ENCODE measurements around the gene GNRHR. TPM values are rescaled to one million over a fixed set of nuclear protein-coding genes. Genes with fewer than 3 reads are reported as not detected.
A peak's percentile ranks its signal among the peaks of the same experiment; 100 is the strongest.

The GNRHR gene
- total RNA-seq, 1 donor from 2014 or later = not detected

- no peaks in the 10 kb centered on the region for H3K9me3 ChIP-seq (replicated peaks)
- H3K36me3 ChIP-seq = no peaks in the 10 kb centered on the region
- TF ChIP-seq CTCF (IDR thresholded peaks at IDR 0.05; ENCODE audit: borderline replicate concordance) = no peak
- H3K4me1 ChIP-seq = no peaks in the 10 kb centered on the region
- DNase-seq = no peak
- H3K4me3 ChIP-seq = no peak overlapping the region
- intact Hi-C loops (cut with micrococcal nuclease) = no loop called here
- H3K27me3 ChIP-seq (ENCODE audit: low read depth) = no peaks in the 10 kb centered on the region
- no peak overlapping the region for H3K27ac ChIP-seq (replicated peaks)
Observed at GRCh38 chr4:67755974-67756373, 1.8 kb upstream of the GNRHR start.

GRCh38 chr4:67751260-67751659, 2.9 kb downstream of the GNRHR start:
- no peak for DNase-seq
- intact Hi-C loops (cut with micrococcal nuclease) = no loop called here
- Histone ChIP-seq H3K9me3 (replicated peaks) (no peaks in the 10 kb centered on the region), H3K27ac (replicated peaks) (no peak overlapping the region), H3K27me3 (ENCODE audit: low read depth) (no peaks in the 10 kb centered on the region), H3K36me3 (no peaks in the 10 kb centered on the region), H3K4me1 (no peaks in the 10 kb centered on the region), H3K4me3 (no peak overlapping the region)
- TF ChIP-seq CTCF (IDR thresholded peaks at IDR 0.05; ENCODE audit: borderline replicate concordance) = no peak

- H3K9me3 ChIP-seq (replicated peaks) = no peaks in the 10 kb centered on the region
- intact Hi-C loops (cut with micrococcal nuclease) = no loop called here
- DNase-seq = no peak
- H3K4me1 ChIP-seq = no peaks in the 10 kb centered on the region
- no peak for TF ChIP-seq CTCF (IDR thresholded peaks at IDR 0.05; ENCODE audit: borderline replicate concordance)
- H3K27me3 ChIP-seq (ENCODE audit: low read depth) = no peaks in the 10 kb centered on the region
- no peak overlapping the region for H3K4me3 ChIP-seq
- H3K27ac ChIP-seq (replicated peaks) = no peak overlapping the region
- H3K36me3 ChIP-seq = no peaks in the 10 kb centered on the region
Observed at GRCh38 chr4:67750691-67751090, 3.5 kb downstream of the GNRHR start.

- Histone ChIP-seq H3K4me1 (no peaks in the 10 kb centered on the region), H3K27ac (replicated peaks) (no peak overlapping the region), H3K27me3 (ENCODE audit: low read depth) (no peaks in the 10 kb centered on the region), H3K4me3 (no peak overlapping the region), H3K36me3 (no peaks in the 10 kb centered on the region), H3K9me3 (replicated peaks) (no peaks in the 10 kb centered on the region)
- no peak for DNase-seq
- no peak for TF ChIP-seq CTCF (IDR thresholded peaks at IDR 0.05; ENCODE audit: borderline replicate concordance)
- intact Hi-C loops (cut with micrococcal nuclease) = no loop called here
Observed at GRCh38 chr4:67749286-67749685, 4.9 kb downstream of the GNRHR start.

- no peaks in the 10 kb centered on the region for H3K27me3 ChIP-seq (ENCODE audit: low read depth)
- H3K4me1 ChIP-seq = no peaks in the 10 kb centered on the region
- no peaks in the 10 kb centered on the region for H3K9me3 ChIP-seq (replicated peaks)
- no peak for DNase-seq
- peak; percentile 72 for TF ChIP-seq CTCF (IDR thresholded peaks at IDR 0.05; ENCODE audit: borderline replicate concordance)
- no peak overlapping the region for H3K4me3 ChIP-seq
- no peak overlapping the region for H3K27ac ChIP-seq (replicated peaks)
- no peaks in the 10 kb centered on the region for H3K36me3 ChIP-seq
- intact Hi-C loops (cut with micrococcal nuclease) = no loop called here
Observed at GRCh38 chr4:67746797-67747495, 7.2 kb downstream of the GNRHR start.

Data from left ventricle myocardium inferior (tissue), 1 donor.